ENCODE data around the gene MAP4K4. TPM values are rescaled to one million over a fixed set of nuclear protein-coding genes. Genes with fewer than 3 reads are reported as not detected.

The MAP4K4 gene
- total RNA-seq, 1 donor from 2014 or later, result 427 TPM

DNA sequence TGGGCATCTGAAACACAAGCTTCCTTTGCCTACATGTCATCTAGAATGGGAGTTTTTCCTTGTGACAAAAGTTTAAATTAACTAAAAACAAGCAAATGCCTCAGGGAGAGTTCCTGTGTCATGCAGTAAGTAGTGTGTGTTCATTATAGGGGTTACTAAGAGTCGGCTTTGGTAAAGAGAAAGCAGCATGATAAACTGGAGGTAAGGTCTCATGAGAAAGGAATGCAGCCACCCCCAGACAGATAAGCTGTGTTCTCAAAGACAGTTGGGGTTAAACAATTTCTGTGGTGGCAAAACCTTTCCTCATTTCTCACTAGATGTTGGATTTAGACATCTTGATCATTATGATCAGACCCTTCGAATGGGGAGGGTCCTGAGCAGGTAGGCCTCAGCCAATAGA, 129.7 kb downstream of the MAP4K4 start:
- H3K4me3 Mint-ChIP-seq (ENCODE audit: unreplicated experiment), result no peak overlapping the region
- peak overlapping the region; percentile 82 for H3K27ac Mint-ChIP-seq (ENCODE audit: unreplicated experiment)
- H3K36me3 Mint-ChIP-seq (ENCODE audit: low read depth, unreplicated experiment), result peaks cover 36% of the 10 kb centered on the region
- peaks cover 5% of the 10 kb centered on the region for H3K27me3 Mint-ChIP-seq (ENCODE audit: unreplicated experiment)
- DNase-seq (ENCODE audit: low spot score), result no peak
- no peaks in the 10 kb centered on the region for H3K9me3 Mint-ChIP-seq (ENCODE audit: unreplicated experiment)
- TF ChIP-seq, protein P1, sequence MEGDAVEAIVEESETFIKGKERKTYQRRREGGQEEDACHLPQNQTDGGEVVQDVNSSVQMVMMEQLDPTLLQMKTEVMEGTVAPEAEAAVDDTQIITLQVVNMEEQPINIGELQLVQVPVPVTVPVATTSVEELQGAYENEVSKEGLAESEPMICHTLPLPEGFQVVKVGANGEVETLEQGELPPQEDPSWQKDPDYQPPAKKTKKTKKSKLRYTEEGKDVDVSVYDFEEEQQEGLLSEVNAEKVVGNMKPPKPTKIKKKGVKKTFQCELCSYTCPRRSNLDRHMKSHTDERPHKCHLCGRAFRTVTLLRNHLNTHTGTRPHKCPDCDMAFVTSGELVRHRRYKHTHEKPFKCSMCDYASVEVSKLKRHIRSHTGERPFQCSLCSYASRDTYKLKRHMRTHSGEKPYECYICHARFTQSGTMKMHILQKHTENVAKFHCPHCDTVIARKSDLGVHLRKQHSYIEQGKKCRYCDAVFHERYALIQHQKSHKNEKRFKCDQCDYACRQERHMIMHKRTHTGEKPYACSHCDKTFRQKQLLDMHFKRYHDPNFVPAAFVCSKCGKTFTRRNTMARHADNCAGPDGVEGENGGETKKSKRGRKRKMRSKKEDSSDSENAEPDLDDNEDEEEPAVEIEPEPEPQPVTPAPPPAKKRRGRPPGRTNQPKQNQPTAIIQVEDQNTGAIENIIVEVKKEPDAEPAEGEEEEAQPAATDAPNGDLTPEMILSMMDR (IDR thresholded peaks at IDR 0.05; ENCODE audit: unreplicated experiment), result no peak
- H3K4me1 Mint-ChIP-seq (ENCODE audit: unreplicated experiment), result peaks cover 26% of the 10 kb centered on the region

DNA sequence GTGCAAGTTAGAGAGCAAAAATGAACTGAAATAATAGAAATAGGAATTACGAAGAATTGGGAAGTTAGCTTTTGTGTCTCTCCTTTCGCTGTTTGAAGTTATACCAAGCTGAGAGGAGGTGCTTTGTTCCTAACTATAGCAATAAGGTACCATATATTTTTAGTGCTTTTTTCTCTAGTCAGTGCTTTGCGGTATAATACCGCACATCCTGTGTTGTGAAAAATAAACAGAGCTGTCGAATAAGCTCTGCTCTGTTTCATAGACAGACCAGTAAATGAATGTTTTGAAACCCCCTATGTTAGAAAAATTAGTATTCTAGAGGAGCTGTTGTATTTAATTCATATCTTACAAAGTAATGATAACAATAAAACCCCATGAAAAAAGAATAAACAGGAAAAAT, 130.8 kb downstream of the MAP4K4 start:
- Mint-ChIP-seq H3K9me3 (ENCODE audit: unreplicated experiment) (no peaks in the 10 kb centered on the region), H3K4me3 (ENCODE audit: unreplicated experiment) (no peak overlapping the region), H3K27me3 (ENCODE audit: unreplicated experiment) (peaks cover 7% of the 10 kb centered on the region), H3K36me3 (ENCODE audit: low read depth, unreplicated experiment) (peaks cover 39% of the 10 kb centered on the region), H3K27ac (ENCODE audit: unreplicated experiment) (peak overlapping the region; percentile 34), H3K4me1 (ENCODE audit: unreplicated experiment) (peaks cover 18% of the 10 kb centered on the region)
- TF ChIP-seq, protein P1 (IDR thresholded peaks at IDR 0.05; ENCODE audit: unreplicated experiment), result no peak
- no peak for DNase-seq (ENCODE audit: low spot score)

DNA sequence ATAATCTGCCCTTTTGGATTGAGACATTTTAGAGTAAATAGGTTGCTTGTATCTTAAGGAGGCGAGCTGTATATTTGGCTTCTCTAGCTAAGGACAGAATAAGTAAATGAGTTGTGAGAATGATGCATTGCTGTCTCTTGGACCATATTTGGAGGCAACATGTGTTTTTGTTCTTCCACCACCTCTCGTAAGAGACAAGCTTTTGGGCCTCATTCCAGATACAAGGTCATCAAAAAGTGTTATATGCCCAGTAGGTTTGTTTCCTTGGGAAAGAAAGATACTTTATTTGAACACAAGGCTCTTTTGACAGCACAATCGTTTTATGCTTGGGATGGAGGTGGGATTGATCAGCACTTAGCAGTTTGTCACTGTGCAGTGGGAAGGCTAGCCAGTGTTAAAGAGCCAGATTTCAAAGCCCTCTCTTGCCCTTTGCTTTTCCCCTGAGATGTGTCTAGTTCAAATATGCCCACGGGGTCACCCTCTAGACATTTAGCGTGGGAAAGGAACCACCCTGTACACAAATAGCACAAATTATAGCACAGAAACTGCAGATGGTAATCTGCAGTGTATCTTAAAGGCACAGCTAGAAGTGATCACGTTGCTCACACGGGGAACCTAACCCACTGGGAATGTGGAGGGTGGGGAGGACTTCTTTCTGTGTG, 131.3 kb downstream of the MAP4K4 start:
- no peak for DNase-seq (ENCODE audit: low spot score)
- H3K36me3 Mint-ChIP-seq (ENCODE audit: low read depth, unreplicated experiment), result peaks cover 39% of the 10 kb centered on the region
- TF ChIP-seq, protein P1 (IDR thresholded peaks at IDR 0.05; ENCODE audit: unreplicated experiment), result no peak
- no peak overlapping the region for H3K27ac Mint-ChIP-seq (ENCODE audit: unreplicated experiment)
- H3K4me3 Mint-ChIP-seq (ENCODE audit: unreplicated experiment), result no peak overlapping the region
- H3K4me1 Mint-ChIP-seq (ENCODE audit: unreplicated experiment), result peaks cover 13% of the 10 kb centered on the region
- H3K27me3 Mint-ChIP-seq (ENCODE audit: unreplicated experiment), result peaks cover 7% of the 10 kb centered on the region
- no peaks in the 10 kb centered on the region for H3K9me3 Mint-ChIP-seq (ENCODE audit: unreplicated experiment)

DNA sequence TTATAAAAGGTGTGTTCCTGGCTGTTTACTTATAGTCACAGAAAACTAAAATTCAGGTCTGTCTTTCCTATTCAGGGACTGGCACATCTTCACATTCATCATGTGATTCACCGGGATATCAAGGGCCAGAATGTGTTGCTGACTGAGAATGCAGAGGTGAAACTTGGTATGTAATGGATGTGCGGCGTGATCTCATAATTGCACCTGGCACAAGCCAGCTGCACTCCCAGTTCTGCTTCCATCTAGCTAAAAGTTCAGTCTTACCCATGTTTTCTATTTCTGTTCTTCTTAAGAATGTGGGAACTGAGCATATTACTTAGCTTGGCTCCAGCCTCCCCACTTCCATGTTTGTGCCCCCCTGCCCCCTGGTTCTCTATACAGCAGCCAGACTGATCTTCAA, 131.9 kb downstream of the MAP4K4 start:
- TF ChIP-seq, protein P1 (IDR thresholded peaks at IDR 0.05; ENCODE audit: unreplicated experiment), result no peak
- H3K36me3 Mint-ChIP-seq (ENCODE audit: low read depth, unreplicated experiment), result peaks cover 42% of the 10 kb centered on the region
- H3K27me3 Mint-ChIP-seq (ENCODE audit: unreplicated experiment), result peaks cover 7% of the 10 kb centered on the region
- DNase-seq (ENCODE audit: low spot score), result no peak
- H3K4me1 Mint-ChIP-seq (ENCODE audit: unreplicated experiment), result peaks cover 13% of the 10 kb centered on the region
- no peak overlapping the region for H3K4me3 Mint-ChIP-seq (ENCODE audit: unreplicated experiment)
- H3K9me3 Mint-ChIP-seq (ENCODE audit: unreplicated experiment), result no peaks in the 10 kb centered on the region
- no peak overlapping the region for H3K27ac Mint-ChIP-seq (ENCODE audit: unreplicated experiment)

DNA sequence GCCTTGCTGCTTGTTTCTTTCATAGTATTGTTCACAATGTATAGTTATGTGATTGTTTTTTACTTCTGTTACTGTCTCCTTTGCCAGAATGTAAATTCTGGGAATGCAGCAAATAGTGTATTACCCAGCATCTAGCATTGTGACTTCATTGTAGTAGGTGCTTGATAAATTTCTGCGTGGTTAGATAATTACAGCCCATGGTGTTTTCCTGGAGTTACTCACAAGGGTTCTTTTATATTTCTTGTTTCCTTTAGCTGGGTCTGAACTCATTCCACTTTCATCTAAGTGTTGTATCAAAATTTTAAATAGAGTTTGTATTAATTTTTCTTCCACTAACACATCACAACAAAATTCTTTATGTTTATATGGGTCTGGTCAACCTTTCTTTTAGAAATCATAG, 132.6 kb downstream of the MAP4K4 start:
- TF ChIP-seq, protein P1 (IDR thresholded peaks at IDR 0.05; ENCODE audit: unreplicated experiment), result no peak
- H3K9me3 Mint-ChIP-seq (ENCODE audit: unreplicated experiment), result no peaks in the 10 kb centered on the region
- H3K4me1 Mint-ChIP-seq (ENCODE audit: unreplicated experiment), result peaks cover 13% of the 10 kb centered on the region
- no peak overlapping the region for H3K27ac Mint-ChIP-seq (ENCODE audit: unreplicated experiment)
- peaks cover 7% of the 10 kb centered on the region for H3K27me3 Mint-ChIP-seq (ENCODE audit: unreplicated experiment)
- DNase-seq (ENCODE audit: low spot score), result no peak
- peaks cover 48% of the 10 kb centered on the region for H3K36me3 Mint-ChIP-seq (ENCODE audit: low read depth, unreplicated experiment)
- H3K4me3 Mint-ChIP-seq (ENCODE audit: unreplicated experiment), result no peak overlapping the region

Measured in endothelial cell (in vitro differentiated cells).